ENCODE measurements around the gene LMTK3. TPM values are rescaled to one million over a fixed set of nuclear protein-coding genes. Genes with fewer than 3 reads are reported as not detected.

The LMTK3 gene
- total RNA-seq, 1 donor from 2014 or later, result 4.2 TPM

- no peak overlapping the region for H3K4me3 ChIP-seq (ENCODE audit: low read depth, low read length)
- no peak for TF ChIP-seq CTCF (conservative IDR thresholded peaks at IDR 0.05; ENCODE audit: low read depth, low read length)
- no peak for DNase-seq (ENCODE audit: low read depth)
These were observed 44.5 kb upstream of the LMTK3 start for GRCh38 chr19:48556163-48556562.

GRCh38 chr19:48554385-48555091, 42.9 kb upstream of the LMTK3 start:
- DNase-seq (ENCODE audit: low read depth), result no peak
- H3K4me3 ChIP-seq (ENCODE audit: low read depth, low read length), result no peak overlapping the region
- no peak for TF ChIP-seq CTCF (conservative IDR thresholded peaks at IDR 0.05; ENCODE audit: low read depth, low read length)

GRCh38 chr19:48553676-48554384, 42.2 kb upstream of the LMTK3 start:
- TF ChIP-seq CTCF (conservative IDR thresholded peaks at IDR 0.05; ENCODE audit: low read depth, low read length), result no peak
- no peak overlapping the region for H3K4me3 ChIP-seq (ENCODE audit: low read depth, low read length)
- DNase-seq (ENCODE audit: low read depth), result no peak

GRCh38 chr19:48552406-48553322, 41.0 kb upstream of the LMTK3 start:
- no peak for TF ChIP-seq CTCF (conservative IDR thresholded peaks at IDR 0.05; ENCODE audit: low read depth, low read length)
- no peak overlapping the region for H3K4me3 ChIP-seq (ENCODE audit: low read depth, low read length)
- DNase-seq (ENCODE audit: low read depth), result no peak

- no peak within 1 kb of the TSS for H3K4me3 ChIP-seq (ENCODE audit: low read depth, low read length)
- TF ChIP-seq CTCF (conservative IDR thresholded peaks at IDR 0.05; ENCODE audit: low read depth, low read length), result no peak
- DNase-seq (ENCODE audit: low read depth), result no peak
These were observed 40.0 kb upstream of the LMTK3 start, which contains the start of gene SULT2B1 for GRCh38 chr19:48551437-48552302. Gene SULT2B1, plus strand, starts transcription at chr19:48552172. Its CDS starts 81 bp downstream, at chr19:48552253.

GRCh38 chr19:48549380-48549779, 37.7 kb upstream of the LMTK3 start:
- no peak overlapping the region for H3K4me3 ChIP-seq (ENCODE audit: low read depth, low read length)
- DNase-seq (ENCODE audit: low read depth), result no peak
- TF ChIP-seq CTCF (conservative IDR thresholded peaks at IDR 0.05; ENCODE audit: low read depth, low read length), result no peak
